Uterus (tissue), 2 donors: ENCODE data around the gene OCA2.

Experiments used
- POLR2A ChIP-seq, 2 donors: fragments of 450-650 bp; IDR thresholded peaks; one replicate each; pipeline ENCODE4 v1.6.1; 2016; ENCODE audit warnings: antibody characterized with exemption in 2 of 2, mild to moderate bottlenecking in 1 of 2, moderate library complexity in 1 of 2
- TF ChIP-seq, protein P1 (sequence below), 4 experiments: fragments of 200-600 bp in 2 of 4; fragments of 450-650 bp in 2 of 4; sonication (generic) in 2 of 4; IDR thresholded peaks; one replicate each; pipeline ENCODE4 v1.5.1; 2016 to 2019; ENCODE audit warnings: antibody characterized with exemption in 4 of 4, mild to moderate bottlenecking in 2 of 4, moderate library complexity in 1 of 4

DNA sequence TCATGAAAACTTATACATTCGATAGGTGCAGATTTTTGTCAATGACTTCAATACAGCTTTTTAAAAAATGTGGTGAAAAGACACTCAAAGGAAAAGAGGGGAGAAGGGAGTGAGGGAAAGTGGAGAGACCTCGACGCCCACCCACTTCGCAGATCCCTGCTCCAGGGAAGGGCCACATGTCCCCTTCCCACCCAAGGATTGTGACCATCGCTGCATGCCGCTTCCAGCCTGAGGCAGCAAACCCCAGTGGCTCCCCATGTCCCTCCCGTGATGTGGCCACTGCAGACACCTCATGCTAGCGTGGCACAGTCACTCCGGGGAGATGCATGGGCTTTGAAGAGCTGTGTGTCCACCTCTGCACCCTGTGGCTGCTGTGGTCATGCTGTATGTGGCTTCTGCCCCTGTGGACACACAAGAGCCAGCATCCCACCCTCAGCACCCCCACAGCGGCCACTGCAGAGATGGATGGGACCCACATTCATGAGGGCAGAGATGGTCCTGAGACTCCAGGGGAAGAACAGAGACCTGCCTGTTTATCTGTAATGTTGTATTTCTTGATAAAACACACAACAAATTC, 230.2 kb downstream of the OCA2 start:
- TF ChIP-seq, protein P1, sequence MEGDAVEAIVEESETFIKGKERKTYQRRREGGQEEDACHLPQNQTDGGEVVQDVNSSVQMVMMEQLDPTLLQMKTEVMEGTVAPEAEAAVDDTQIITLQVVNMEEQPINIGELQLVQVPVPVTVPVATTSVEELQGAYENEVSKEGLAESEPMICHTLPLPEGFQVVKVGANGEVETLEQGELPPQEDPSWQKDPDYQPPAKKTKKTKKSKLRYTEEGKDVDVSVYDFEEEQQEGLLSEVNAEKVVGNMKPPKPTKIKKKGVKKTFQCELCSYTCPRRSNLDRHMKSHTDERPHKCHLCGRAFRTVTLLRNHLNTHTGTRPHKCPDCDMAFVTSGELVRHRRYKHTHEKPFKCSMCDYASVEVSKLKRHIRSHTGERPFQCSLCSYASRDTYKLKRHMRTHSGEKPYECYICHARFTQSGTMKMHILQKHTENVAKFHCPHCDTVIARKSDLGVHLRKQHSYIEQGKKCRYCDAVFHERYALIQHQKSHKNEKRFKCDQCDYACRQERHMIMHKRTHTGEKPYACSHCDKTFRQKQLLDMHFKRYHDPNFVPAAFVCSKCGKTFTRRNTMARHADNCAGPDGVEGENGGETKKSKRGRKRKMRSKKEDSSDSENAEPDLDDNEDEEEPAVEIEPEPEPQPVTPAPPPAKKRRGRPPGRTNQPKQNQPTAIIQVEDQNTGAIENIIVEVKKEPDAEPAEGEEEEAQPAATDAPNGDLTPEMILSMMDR (IDR thresholded peaks at IDR 0.05) = no peak
- no peak for TF ChIP-seq POLR2A (IDR thresholded peaks at IDR 0.05)
